Activated T-cell treated with anti-CD3 and anti-CD28 coated beads, Interleukin-2, amount 50 U/mL, for 72 hours (primary cell): ENCODE results near the gene CASKIN2. TPM values are rescaled to one million over a fixed set of nuclear protein-coding genes. Genes with fewer than 3 reads are reported as not detected.

ENCODE experiments used
- ATAC-seq, 2 donors: fragments of 150-1000 bp; cut with Tn5 transposase; replicated peaks in 1 of 2; 2 replicates each; pipeline ENCODE4 v1.10.0; 2021; ENCODE audit warnings: moderate library complexity in 2 of 2, mild to moderate bottlenecking in 1 of 2
- DNase-seq, 2 donors: peaks; one replicate each; pipeline ENCODE4 v3.0.0; 2021 to 2022; ENCODE audit warnings: mixed read lengths in 1 of 2
- H3K27ac Mint-ChIP-seq: one replicate; pipeline ENCODE4 v1.8.0; 2022; ENCODE audit warnings: mild to moderate bottlenecking, moderate library complexity, mixed read lengths
- H3K27me3 Mint-ChIP-seq: one replicate; pipeline ENCODE4 v1.8.0; 2022; ENCODE audit warnings: low read depth, mixed read lengths
- H3K36me3 Mint-ChIP-seq, 2 donors: one replicate each; pipeline ENCODE4 v1.8.0; 2022; ENCODE audit warnings: mixed read lengths in 2 of 2, mild to moderate bottlenecking in 1 of 2; ENCODE audit not compliant: insufficient read depth in 2 of 2
- H3K4me1 Mint-ChIP-seq: one replicate; pipeline ENCODE4 v1.8.0; 2022; ENCODE audit warnings: low read depth, mixed read lengths
- H3K4me3 Mint-ChIP-seq, 2 donors: one replicate each; pipeline ENCODE4 v1.8.0; 2022; ENCODE audit warnings: mild to moderate bottlenecking in 2 of 2, mixed read lengths in 2 of 2, moderate library complexity in 2 of 2
- H3K9me3 Mint-ChIP-seq, 2 donors: one replicate each; pipeline ENCODE4 v1.8.0; 2022; ENCODE audit warnings: mixed read lengths in 2 of 2
- total RNA-seq, 2 donors: library from RNA; stranded (reverse); gene quantifications; one replicate each; pipeline ENCODE4 v1.2.3, GENCODE V29; 2022

CASKIN2 gene
- total RNA-seq, 2 donors from 2014 or later = 4.1 to 6.6 TPM

- ATAC-seq = no peak
- no peak overlapping the region for H3K4me3 Mint-ChIP-seq
- H3K4me1 Mint-ChIP-seq = no peaks in the 10 kb centered on the region
- no peak overlapping the region for H3K27ac Mint-ChIP-seq
- H3K36me3 Mint-ChIP-seq = no peaks in the 10 kb centered on the region
- no peaks in the 10 kb centered on the region for H3K9me3 Mint-ChIP-seq
- no peak for DNase-seq
- H3K27me3 Mint-ChIP-seq = no peaks in the 10 kb centered on the region
Measured at GRCh38 chr17:75502721-75503329, 12.5 kb downstream of the CASKIN2 start.

- no peak overlapping the region for H3K27ac Mint-ChIP-seq
- H3K9me3 Mint-ChIP-seq = no peaks in the 10 kb centered on the region
- DNase-seq = no peak
- H3K4me1 Mint-ChIP-seq = no peaks in the 10 kb centered on the region
- no peak overlapping the region for H3K4me3 Mint-ChIP-seq
- no peaks in the 10 kb centered on the region for H3K27me3 Mint-ChIP-seq
- no peaks in the 10 kb centered on the region for H3K36me3 Mint-ChIP-seq
- no peak for ATAC-seq
Measured at GRCh38 chr17:75502072-75502720, 13.1 kb downstream of the CASKIN2 start.

DNA sequence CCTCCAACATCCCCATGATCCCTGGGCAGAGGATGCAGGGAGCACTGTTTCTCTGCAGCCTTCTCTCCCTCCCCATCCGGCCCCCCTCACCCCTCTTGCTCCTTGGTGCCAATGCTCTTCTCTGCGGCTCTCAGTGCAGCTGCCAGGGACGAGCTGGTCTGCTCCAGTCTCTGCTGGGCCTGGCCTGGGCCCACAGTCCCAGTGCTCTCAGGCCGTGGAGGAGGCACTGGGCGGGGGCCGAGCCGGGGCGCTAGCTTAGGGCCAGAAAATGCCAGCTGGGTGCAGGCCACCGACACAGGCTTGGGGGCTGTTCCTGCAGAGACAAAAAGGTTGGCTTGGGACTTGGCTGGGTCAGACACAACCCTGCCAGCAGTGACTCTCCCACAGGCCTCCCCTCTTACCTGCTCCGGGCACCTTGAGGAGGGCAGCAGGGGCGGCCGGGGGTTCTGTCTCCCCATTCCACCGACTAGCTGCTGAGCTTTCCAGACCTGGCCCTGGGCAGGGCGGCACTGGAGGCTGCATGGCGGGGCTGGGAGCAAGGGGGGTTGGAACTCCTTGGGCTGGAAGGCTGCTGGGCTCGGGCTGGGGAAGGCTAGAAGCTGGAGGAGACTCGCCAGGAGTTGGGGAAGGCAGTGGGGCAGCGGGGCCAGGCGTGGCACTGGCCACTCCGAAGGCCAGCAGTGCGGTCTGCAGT, 13.8 kb downstream of the CASKIN2 start:
- ATAC-seq = no peak
- Mint-ChIP-seq H3K4me3 (no peak overlapping the region), H3K9me3 (no peaks in the 10 kb centered on the region), H3K4me1 (no peaks in the 10 kb centered on the region), H3K27ac (no peak overlapping the region), H3K36me3 (no peaks in the 10 kb centered on the region), H3K27me3 (no peaks in the 10 kb centered on the region)
- DNase-seq = no peak

- DNase-seq (no peak), ATAC-seq (no peak)
- Mint-ChIP-seq H3K4me1 (no peaks in the 10 kb centered on the region), H3K4me3 (no peak overlapping the region), H3K27me3 (no peaks in the 10 kb centered on the region), H3K36me3 (no peaks in the 10 kb centered on the region), H3K27ac (no peak overlapping the region), H3K9me3 (no peaks in the 10 kb centered on the region)
Measured at GRCh38 chr17:75500419-75501216, 14.7 kb downstream of the CASKIN2 start.

GRCh38 chr17:75499313-75500022, 15.9 kb downstream of the CASKIN2 start:
- Mint-ChIP-seq H3K27ac (no peak overlapping the region), H3K36me3 (no peaks in the 10 kb centered on the region), H3K4me3 (no peak overlapping the region), H3K9me3 (no peaks in the 10 kb centered on the region), H3K4me1 (no peaks in the 10 kb centered on the region), H3K27me3 (no peaks in the 10 kb centered on the region)
- no peak for ATAC-seq
- no peak for DNase-seq

- Mint-ChIP-seq H3K27me3 (no peaks in the 10 kb centered on the region), H3K9me3 (no peaks in the 10 kb centered on the region), H3K4me1 (no peaks in the 10 kb centered on the region), H3K27ac (no peak overlapping the region), H3K4me3 (no peak overlapping the region), H3K36me3 (no peaks in the 10 kb centered on the region)
- no peak for DNase-seq
- no peak for ATAC-seq
Measured at GRCh38 chr17:75498726-75499213, 16.6 kb downstream of the CASKIN2 start.

DNA sequence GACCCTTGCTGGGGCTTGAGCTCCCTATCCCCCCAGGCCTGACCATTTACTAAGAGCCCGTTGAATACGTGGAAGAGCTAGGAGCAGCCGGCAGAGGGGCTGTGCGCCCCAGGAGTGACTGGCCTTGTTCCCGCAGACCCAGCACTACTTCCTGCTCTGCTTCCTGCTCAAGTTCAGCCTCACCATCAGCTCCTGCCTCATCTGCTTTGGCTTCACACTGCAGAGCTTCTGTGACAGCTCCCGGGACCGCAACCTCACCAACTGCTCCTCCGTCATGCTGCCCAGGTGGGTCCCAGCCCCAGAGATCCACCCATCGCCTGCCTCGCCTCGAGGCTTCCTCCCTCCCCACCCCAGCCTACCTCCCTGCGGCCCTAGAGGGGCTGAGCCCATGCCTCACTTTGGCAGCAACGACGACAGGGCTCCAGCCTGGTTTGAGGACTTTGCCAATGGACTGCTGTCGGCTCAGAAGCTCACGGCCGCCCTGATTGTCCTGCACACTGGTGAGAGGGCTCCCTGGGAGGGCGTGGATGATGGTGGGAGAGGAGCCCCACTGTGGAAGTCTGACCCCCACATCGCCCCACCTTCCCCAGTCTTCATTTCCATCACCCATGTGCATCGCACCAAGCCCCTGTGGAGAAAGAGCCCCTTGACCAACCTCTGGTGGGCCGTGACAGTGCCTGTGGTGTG, 17.2 kb downstream of the CASKIN2 start:
- no peaks in the 10 kb centered on the region for H3K36me3 Mint-ChIP-seq
- no peak overlapping the region for H3K27ac Mint-ChIP-seq
- H3K4me1 Mint-ChIP-seq = no peaks in the 10 kb centered on the region
- ATAC-seq = no peak
- H3K4me3 Mint-ChIP-seq = no peak overlapping the region
- no peaks in the 10 kb centered on the region for H3K9me3 Mint-ChIP-seq
- DNase-seq = no peak
- H3K27me3 Mint-ChIP-seq = no peaks in the 10 kb centered on the region

DNA sequence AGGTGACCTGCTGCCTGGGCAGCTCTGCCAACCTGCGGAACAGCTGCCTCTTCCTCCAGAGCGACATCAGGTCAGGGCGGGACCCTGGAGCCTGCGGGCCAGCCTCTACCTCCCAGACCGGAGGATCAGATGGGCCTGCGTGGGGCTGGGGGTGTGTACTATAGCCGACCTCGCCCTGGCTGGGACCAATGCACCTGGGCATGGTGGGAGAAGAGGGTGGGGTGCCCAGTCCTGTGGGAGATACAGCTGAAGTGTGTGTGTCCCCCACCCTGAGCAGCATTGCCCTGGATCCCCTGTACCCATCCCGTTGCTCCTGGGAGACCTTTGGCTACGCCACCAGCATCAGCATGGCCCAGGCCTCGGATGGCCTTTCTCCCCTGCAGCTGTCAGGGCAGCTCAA, 19.3 kb downstream of the CASKIN2 start:
- Mint-ChIP-seq H3K36me3 (no peaks in the 10 kb centered on the region), H3K27ac (no peak overlapping the region), H3K27me3 (no peaks in the 10 kb centered on the region), H3K4me3 (no peak overlapping the region), H3K9me3 (no peaks in the 10 kb centered on the region), H3K4me1 (no peaks in the 10 kb centered on the region)
- ATAC-seq (no peak), DNase-seq (no peak)

DNA sequence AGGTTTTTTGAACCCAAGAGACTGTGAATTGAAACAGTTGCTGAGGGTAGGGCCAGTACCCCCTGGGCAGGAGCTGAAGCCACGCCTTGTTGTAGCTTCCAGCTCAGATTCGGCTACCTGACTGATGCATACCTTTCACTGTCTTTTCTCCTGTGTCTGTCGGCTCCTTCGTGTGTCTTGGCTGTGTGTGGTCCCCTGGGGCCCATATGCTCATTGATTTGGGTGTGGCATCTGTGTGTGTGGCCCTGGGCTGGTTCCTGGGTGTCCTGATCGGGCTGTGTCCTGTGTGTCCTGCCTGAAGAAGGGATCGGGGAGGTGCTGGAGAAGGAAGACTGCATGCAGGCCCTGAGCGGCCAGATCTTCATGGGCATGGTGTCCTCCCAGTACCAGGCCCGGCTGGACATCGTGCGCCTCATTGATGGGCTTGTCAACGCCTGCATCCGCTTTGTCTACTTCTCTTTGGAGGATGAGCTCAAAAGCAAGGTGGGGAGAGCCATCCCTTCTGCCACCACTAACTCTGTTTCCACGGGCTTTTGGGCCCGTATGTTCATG, 20.9 kb downstream of the CASKIN2 start:
- no peak overlapping the region for H3K27ac Mint-ChIP-seq
- no peaks in the 10 kb centered on the region for H3K27me3 Mint-ChIP-seq
- ATAC-seq = no peak
- H3K36me3 Mint-ChIP-seq = no peaks in the 10 kb centered on the region
- no peak for DNase-seq
- no peaks in the 10 kb centered on the region for H3K9me3 Mint-ChIP-seq
- no peak overlapping the region for H3K4me3 Mint-ChIP-seq
- no peaks in the 10 kb centered on the region for H3K4me1 Mint-ChIP-seq

GRCh38 chr17:75493476-75494129, 21.7 kb downstream of the CASKIN2 start:
- no peaks in the 10 kb centered on the region for H3K9me3 Mint-ChIP-seq
- no peak overlapping the region for H3K27ac Mint-ChIP-seq
- no peak overlapping the region for H3K4me3 Mint-ChIP-seq
- no peaks in the 10 kb centered on the region for H3K4me1 Mint-ChIP-seq
- no peaks in the 10 kb centered on the region for H3K36me3 Mint-ChIP-seq
- ATAC-seq (no peak), DNase-seq (no peak)
- H3K27me3 Mint-ChIP-seq = no peaks in the 10 kb centered on the region

GRCh38 chr17:75492555-75493168, 22.7 kb downstream of the CASKIN2 start:
- Mint-ChIP-seq H3K4me1 (peaks cover 3% of the 10 kb centered on the region), H3K36me3 (no peaks in the 10 kb centered on the region), H3K27ac (no peak overlapping the region), H3K27me3 (no peaks in the 10 kb centered on the region), H3K9me3 (no peaks in the 10 kb centered on the region), H3K4me3 (no peak overlapping the region)
- no peak for DNase-seq
- no peak for ATAC-seq
